ENCODE measurements around the gene POLR1C. TPM values are rescaled to one million over a fixed set of nuclear protein-coding genes. Genes with fewer than 3 reads are reported as not detected.
"Not testable (repeated sequence)": the region's sequence is repeated elsewhere in the genome, so short reads cannot be mapped to it uniquely, and the experiment has no call there.

POLR1C gene
- total RNA-seq, 1 experiment from 2014 or later, result 37.6 TPM

DNA sequence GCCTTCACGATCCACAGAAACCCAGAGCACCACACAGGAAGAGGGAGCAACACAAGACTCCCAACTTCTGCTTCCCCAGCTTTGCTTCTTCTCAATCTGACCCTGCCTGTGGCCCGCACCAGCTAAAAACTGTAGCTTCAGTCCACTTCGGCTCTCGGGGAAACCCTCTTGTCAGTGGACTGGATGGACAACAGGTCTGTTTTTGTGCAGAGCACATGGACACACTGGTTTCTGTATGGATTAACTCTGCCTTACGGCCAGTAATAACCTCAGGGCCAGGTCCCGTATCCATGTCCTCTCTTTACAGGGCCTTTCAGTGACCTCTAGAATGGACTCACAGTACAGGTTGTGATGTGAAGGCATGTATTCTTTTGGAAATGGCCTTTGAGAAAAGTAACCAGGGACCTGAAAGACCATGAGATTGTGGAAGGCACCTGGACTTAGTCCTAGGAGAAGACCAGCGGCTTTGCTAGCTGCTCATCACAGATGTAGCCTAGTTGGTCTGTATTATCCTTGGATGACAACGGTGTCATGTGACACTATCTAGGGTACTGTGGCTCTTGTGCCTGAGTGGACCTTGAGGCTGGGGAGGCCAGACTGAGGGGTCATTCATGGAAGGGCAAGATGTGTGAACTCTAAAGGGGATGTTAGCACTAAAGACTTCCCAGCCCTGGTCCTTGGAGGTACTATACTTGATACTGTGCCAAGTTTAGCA, 5.8 kb downstream of the POLR1C start:
- no peaks in the 10 kb centered on the region for H3K27me3 ChIP-seq
- H3K36me3 ChIP-seq, result peaks cover 68% of the 10 kb centered on the region
- DNase-seq, result no peak
- no peaks in the 10 kb centered on the region for H3K9me3 ChIP-seq
- H3K4me3 ChIP-seq, result no peak overlapping the region

DNA sequence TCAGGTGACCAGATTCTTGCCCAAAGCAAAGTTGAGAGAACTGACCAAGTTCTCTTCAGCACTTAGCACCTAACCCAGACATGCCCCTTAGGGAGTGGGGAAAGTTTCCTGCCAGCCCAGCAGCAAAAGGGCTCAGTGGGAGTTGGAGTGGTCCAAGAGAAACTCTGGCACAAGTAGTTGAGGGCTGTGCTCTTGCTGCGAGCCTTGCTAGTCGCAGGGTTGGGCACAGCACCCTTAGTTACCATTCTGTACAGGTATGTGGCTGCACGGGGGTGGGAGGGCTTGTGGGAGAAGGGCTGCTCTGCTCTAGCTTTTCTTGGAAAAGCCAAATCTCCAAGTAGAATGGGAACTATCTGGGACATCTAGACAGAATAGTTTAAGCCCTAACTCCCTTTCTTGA, 6.4 kb downstream of the POLR1C start:
- H3K9me3 ChIP-seq, result no peaks in the 10 kb centered on the region
- peaks cover 73% of the 10 kb centered on the region for H3K36me3 ChIP-seq
- H3K4me3 ChIP-seq, result no peak overlapping the region
- no peak for DNase-seq
- H3K27me3 ChIP-seq, result no peaks in the 10 kb centered on the region

DNA sequence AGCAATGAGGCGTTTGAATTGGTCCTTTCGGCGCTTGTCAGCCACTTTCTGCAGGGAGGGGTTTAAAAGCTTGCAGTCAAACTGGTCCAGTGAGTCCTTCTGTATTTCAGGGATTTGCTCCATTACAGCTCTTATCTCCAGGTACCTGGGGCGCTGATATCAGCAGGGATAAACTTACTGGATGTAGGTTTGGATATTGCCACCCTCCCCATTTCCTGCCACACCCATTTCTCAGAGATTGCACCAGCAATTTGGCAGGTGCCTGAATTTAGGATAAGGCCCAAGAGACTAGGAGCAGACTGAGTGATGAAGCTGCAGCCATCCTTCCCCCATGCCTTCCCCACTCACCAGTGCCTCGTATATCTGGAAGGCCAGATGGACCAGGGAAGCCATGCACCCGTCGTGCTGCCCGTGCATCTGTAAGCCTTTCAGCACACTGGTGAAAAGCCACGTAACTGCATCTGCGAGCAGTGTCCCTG, 7.6 kb downstream of the POLR1C start:
- no peaks in the 10 kb centered on the region for H3K27me3 ChIP-seq
- H3K4me3 ChIP-seq, result no peak overlapping the region
- DNase-seq, result no peak
- no peaks in the 10 kb centered on the region for H3K9me3 ChIP-seq
- peaks cover 72% of the 10 kb centered on the region for H3K36me3 ChIP-seq

DNA sequence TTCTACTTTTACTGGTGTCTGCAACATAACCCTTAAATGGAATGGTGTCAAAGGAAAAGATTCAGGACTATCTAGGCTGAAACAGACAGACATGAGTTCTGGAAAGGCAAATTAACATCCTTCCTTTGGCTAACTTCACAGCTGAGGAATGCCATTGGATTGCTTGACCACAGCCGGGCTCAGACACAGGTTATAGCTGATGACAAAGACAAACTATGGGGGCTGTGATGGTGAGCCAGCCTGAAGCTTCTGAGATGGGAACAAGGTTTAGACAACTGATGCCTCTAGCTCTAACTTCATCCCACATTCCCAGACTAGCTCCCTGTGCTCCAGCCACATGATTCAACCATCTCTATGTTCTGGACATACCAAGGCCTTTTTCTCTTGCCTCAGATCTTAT, 15.3 kb downstream of the POLR1C start:
- H3K27me3 ChIP-seq, result no peaks in the 10 kb centered on the region
- H3K36me3 ChIP-seq, result peaks cover 29% of the 10 kb centered on the region
- H3K4me3 ChIP-seq, result no peak overlapping the region
- no peak for DNase-seq
- no peaks in the 10 kb centered on the region for H3K9me3 ChIP-seq

DNA sequence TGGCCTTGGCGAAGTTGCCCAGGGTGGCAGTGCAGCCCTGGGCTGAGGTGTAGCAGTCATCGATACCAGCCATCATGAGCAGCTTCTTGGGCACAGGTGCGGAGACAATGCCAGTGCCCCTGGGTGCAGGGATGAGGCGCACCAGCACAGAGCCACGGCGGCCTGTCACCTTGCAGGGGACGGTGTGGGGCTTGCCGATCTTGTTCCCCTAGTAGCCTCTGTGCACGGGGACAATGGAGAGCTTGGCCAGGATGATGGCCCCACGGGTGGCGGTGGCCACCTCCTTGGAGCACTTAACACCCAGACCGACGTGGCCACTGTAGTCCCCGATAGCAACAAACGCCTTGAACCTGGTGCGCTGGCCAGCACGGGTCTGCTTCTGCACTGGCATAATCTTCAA, 22.1 kb downstream of the POLR1C start:
- H3K4me3 ChIP-seq, H3K27me3 ChIP-seq, DNase-seq, H3K9me3 ChIP-seq: not testable (repeated sequence)
- peaks cover 25% of the 10 kb centered on the region for H3K36me3 ChIP-seq

DNA sequence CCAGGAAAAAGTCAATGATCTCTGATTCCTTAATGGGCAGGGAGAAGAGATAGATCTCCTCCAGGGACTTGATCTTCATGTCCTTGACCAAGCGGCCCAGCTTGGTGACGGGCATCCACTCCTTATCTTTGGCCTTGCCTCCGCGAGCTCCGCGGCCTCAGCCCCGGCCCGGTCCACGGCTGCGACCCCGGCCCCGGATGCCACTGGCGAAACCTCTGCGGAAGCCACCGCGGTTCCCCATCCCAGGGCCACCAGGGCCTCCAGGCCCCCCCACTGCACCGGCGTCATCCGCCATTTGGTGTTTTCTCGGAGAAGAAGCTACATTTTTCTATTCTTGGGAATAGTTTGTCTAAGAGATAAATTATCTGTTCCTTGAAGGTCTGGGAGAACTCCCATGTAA, 22.5 kb downstream of the POLR1C start:
- H3K36me3 ChIP-seq, result peaks cover 22% of the 10 kb centered on the region
- H3K4me3 ChIP-seq, H3K27me3 ChIP-seq, DNase-seq, H3K9me3 ChIP-seq: not testable (repeated sequence)

DNA sequence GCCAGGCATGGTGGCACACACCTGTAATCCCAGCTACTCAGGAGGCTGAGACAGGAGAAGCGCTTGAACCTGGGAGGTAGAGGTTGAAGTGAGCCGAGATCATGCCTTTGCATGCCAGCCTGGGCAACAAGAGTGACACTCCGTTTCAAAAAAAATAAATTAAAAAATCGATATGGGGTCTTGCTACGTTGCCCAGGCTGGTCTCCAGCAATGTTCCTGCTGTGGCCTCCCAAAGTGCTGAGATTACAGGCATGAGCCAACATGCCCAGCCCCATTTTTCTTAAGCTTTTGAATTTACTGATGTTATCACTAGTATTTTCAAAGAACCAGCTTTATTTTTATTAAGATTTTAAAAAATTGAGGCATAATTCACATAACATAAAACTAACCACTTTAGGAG, 23.6 kb downstream of the POLR1C start:
- H3K9me3 ChIP-seq, result no peaks in the 10 kb centered on the region
- DNase-seq, result no peak
- H3K4me3 ChIP-seq, result no peak overlapping the region
- H3K27me3 ChIP-seq, result no peaks in the 10 kb centered on the region
- peaks cover 23% of the 10 kb centered on the region for H3K36me3 ChIP-seq

DNA sequence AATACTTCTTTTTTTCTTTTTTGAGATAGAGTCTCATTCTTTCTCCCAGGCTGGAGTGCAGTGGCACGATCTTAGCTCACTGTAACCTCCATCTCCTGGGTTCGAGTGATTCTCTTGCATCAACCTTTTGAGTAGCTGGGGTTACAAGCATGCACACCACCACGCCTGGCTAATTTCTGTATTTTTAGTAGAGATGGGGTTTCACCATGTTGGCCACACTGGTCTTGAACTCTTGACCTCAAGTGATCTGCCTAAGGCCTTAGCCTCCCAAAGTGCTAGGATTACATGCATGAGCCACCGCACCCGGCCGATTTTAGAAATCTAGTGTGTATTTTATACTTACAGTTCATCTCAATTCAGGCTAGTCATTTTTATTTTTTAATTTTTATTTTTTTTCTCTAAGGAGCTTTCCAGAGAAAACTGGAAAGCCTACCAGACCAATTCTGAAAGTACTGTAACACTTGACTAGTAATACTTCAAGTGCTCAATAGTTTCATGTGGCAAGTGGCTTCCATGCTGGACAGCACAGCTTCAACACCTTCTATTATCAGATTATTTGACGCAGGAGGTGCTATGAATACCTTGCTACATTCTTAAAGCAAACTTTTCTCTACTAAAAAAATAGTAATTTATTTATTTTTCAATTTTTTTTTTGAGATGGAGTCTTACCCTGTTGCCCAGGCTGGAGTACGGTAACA, 25.0 kb downstream of the POLR1C start:
- Histone ChIP-seq H3K4me3 (no peak overlapping the region), H3K36me3 (peaks cover 26% of the 10 kb centered on the region), H3K9me3 (no peaks in the 10 kb centered on the region), H3K27me3 (no peaks in the 10 kb centered on the region)
- DNase-seq, result no peak

DNA sequence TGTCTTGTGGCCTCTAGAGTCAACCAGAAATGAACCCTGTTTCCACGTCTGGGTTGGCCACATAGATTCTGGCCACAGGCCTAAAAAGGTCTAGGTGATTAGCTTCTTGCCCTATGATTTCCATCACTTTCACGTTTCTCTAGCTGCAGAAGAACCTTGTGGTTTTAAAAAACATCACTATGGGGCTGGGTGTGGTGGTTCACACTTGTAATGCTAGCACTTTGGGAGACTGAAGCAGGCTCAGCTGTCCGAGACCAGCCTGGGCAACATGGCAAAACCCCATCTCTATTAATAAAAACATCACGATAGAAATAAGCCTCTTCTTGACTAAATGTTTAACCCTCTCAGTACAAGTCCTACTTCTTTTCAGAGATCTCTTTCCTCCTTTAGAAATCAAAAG, 27.6 kb downstream of the POLR1C start:
- Histone ChIP-seq H3K9me3 (no peaks in the 10 kb centered on the region), H3K27me3 (no peaks in the 10 kb centered on the region), H3K36me3 (peaks cover 28% of the 10 kb centered on the region), H3K4me3 (no peak overlapping the region)
- no peak for DNase-seq

DNA sequence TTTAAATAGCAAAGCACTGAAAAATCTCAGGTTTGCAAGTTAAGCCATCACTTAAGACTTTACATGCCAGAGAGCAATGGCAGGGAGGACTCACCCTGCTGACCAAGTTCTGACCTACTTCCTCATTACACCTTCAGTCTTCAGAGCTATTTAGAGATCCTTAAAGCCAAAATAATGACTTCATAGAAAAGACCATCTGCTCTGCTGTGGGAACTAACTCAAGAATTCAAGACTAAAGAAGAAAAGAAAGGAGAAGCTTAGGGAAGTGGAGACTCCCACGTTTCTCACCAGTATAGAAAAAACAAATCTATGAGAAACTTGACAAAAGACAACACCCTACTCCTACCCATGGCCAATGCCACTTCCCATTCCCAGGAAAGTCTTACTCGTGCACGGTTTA, 30.3 kb downstream of the POLR1C start:
- Histone ChIP-seq H3K27me3 (no peaks in the 10 kb centered on the region), H3K9me3 (no peaks in the 10 kb centered on the region), H3K36me3 (peaks cover 33% of the 10 kb centered on the region), H3K4me3 (no peak overlapping the region)
- DNase-seq, result no peak

DNA sequence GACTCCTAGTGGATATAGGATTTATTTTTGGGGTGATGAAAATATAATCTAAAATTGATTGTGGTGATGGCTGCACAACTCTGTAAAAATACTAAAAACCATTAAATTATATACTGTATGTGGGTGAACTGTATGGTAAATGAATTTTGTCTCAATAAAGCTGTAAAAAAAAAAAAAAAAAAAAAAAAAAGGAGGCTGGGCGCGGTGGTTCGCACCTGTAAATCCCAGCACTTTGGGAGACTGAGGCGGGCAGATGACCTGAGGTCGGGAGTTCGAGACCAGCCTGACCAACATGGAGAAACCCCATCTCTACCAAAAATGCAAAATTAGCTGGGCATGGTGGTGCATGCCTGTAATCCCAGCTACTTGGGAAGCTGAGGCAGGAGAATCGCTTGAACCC, 40.7 kb downstream of the POLR1C start:
- H3K9me3 ChIP-seq, result not testable (repeated sequence)

DNA sequence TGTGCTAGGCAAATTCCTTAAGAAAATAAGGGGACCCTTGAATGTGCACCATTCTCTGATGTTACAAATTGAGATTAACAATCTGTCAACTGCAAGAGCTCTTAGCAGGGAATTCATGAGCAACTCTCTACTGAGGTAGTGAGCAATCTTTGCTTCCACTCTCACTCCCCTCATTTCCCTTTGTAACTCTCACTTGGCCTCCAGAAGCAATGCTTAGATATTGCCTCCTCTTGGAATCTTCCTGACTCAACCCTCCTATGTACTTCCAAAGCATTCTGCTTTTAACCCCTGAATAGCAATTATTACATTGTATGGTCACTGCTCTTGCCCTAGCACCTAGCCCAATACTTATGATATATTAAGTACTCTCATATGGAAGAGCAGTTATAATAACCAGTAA, 42.4 kb downstream of the POLR1C start:
- no peak overlapping the region for H3K4me3 ChIP-seq

More for the DNA sequence above, 40.7 kb downstream of the POLR1C start:
- not testable (repeated sequence) for H3K27me3 ChIP-seq, H3K4me3 ChIP-seq, DNase-seq
- peaks cover 50% of the 10 kb centered on the region for H3K36me3 ChIP-seq

DNA sequence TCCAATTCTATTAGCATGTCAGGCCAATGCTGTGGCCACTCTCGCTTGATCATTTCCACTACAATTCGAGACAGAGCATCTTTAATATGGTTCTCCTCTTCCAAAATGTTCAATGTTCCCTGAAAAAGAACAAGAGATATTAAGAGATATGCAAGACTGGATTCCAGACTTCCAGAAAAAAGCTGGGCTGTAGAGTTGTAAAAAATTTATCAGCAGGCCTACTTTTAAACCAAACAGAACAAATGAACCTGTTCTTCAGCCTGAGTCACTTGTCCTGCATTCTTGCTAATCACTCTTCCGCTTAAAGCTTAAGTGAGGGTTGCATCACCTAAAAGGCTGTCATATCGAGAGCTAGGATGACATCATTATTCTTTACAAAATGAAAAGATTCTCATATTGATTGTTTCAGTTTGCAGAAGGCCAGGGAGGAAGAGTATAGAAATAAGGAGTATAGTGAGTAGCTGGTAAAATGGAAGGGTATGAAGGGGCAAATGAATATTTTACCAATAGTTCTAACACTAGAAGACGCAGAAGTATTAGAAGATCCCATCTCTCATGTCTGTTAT, 54.1 kb downstream of the POLR1C start:
- H3K36me3 ChIP-seq, result peaks cover 40% of the 10 kb centered on the region
- DNase-seq, result no peak

More for the DNA sequence above, 42.4 kb downstream of the POLR1C start:
- Histone ChIP-seq H3K9me3 (no peaks in the 10 kb centered on the region), H3K36me3 (peaks cover 54% of the 10 kb centered on the region), H3K27me3 (no peaks in the 10 kb centered on the region)
- no peak for DNase-seq

More for the DNA sequence above, 54.1 kb downstream of the POLR1C start:
- no peaks in the 10 kb centered on the region for H3K9me3 ChIP-seq
- H3K27me3 ChIP-seq, result no peaks in the 10 kb centered on the region
- no peak overlapping the region for H3K4me3 ChIP-seq

Other genes starting within 250 kb of the POLR1C start
- gene SLC22A7, start 218.8 kb upstream of the POLR1C start, total RNA-seq (2014; rRNA removed; shearing (Covaris generic); ENCODE audit: low replicate concordance), result not detected in 2 replicates
- not detected in 2 replicates for gene CRIP3, start 208.3 kb upstream of the POLR1C start, total RNA-seq (2014; rRNA removed; shearing (Covaris generic); ENCODE audit: low replicate concordance)
- gene ZNF318, start 147.4 kb upstream of the POLR1C start, total RNA-seq (2014; rRNA removed; shearing (Covaris generic); ENCODE audit: low replicate concordance), result 1.2 and 1.3 TPM in 2 replicates
- gene ABCC10, start 89.5 kb upstream of the POLR1C start, total RNA-seq (2014; rRNA removed; shearing (Covaris generic); ENCODE audit: low replicate concordance), result 2.1 and 3.5 TPM in 2 replicates
- 1.5 TPM in 1 of 2 replicates, not detected in the other for gene DLK2, start 61.5 kb upstream of the POLR1C start, total RNA-seq (2014; rRNA removed; shearing (Covaris generic); ENCODE audit: low replicate concordance)
- 8.1 and 19.0 TPM in 2 replicates for gene TJAP1, start 39.5 kb upstream of the POLR1C start, total RNA-seq (2014; rRNA removed; shearing (Covaris generic); ENCODE audit: low replicate concordance)
- 0.10 TPM in 1 of 2 replicates, not detected in the other for gene LRRC73, start 6.7 kb upstream of the POLR1C start, total RNA-seq (2014; rRNA removed; shearing (Covaris generic); ENCODE audit: low replicate concordance)
- gene YIPF3, start 163 bp upstream of the POLR1C start, total RNA-seq (2014; rRNA removed; shearing (Covaris generic); ENCODE audit: low replicate concordance), result 41.1 and 51.9 TPM in 2 replicates
- gene XPO5, start 58.9 kb downstream of the POLR1C start, total RNA-seq (2014; rRNA removed; shearing (Covaris generic); ENCODE audit: low replicate concordance), result 26.6 and 35.7 TPM in 2 replicates
- gene POLH, start 59.1 kb downstream of the POLR1C start, total RNA-seq (2014; rRNA removed; shearing (Covaris generic); ENCODE audit: low replicate concordance), result 9.4 and 10.0 TPM in 2 replicates
- gene GTPBP2, start 112.2 kb downstream of the POLR1C start, total RNA-seq (2014; rRNA removed; shearing (Covaris generic); ENCODE audit: low replicate concordance), result 7.6 and 11.6 TPM in 2 replicates
- 11.2 and 14.4 TPM in 2 replicates for gene MAD2L1BP, start 118.8 kb downstream of the POLR1C start, total RNA-seq (2014; rRNA removed; shearing (Covaris generic); ENCODE audit: low replicate concordance)
- not detected in 2 replicates for gene RSPH9, start 127.9 kb downstream of the POLR1C start, total RNA-seq (2014; rRNA removed; shearing (Covaris generic); ENCODE audit: low replicate concordance)
- gene MRPS18A, start 170.7 kb downstream of the POLR1C start, total RNA-seq (2014; rRNA removed; shearing (Covaris generic); ENCODE audit: low replicate concordance), result 41.1 and 47.3 TPM in 2 replicates